Measurements from ENCODE around the gene CD276.

CD276 gene

DNA sequence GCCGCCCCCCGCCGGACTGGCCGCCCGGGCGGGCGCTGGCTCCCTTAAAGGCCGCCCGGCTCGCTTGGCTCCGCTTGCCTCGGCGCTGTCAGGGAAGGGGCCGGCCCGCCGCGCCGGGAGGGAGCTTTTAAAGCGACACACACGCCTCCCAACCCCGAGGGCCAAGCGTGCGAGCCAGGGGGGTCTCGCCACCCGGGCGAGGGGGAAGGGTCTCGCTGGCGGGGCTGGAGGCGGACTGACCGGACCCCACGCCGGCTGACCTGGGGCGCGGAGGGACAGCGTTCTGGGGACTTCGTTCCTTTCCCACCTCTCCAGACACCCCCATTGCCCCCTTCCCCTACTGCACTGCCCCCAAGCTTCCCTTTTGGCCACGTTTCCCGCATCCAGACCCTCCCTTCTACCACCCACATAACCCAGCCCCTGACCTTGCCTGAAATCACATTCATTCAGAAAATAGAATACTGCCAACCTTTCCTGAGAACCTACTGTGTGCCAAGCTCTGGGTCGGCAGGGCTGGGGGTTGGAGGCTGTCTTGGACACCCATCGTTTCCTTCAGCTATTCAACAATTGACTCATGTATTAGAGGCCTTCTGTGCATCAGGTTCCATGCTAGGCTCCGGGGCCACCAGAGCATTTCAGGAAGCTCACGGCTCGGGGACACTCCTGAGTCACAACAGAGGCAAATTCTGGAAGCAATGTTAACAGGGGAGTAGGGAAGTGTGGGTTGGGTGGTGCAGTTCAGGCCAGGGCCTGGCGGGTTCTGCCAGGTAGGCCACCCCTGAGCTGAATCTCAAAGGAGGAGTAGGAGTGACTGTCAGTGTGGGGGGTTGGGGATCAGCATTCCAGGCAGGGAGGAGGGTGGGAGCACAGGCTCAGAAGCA, 69.3 kb downstream of the CD276 start, which contains the start of gene INSYN1:
INSYN1 (minus strand) TSS at position 102 of the 881 bp plus-strand sequence. CDS start 2,221 bp downstream, outside the sequence.
- Histone ChIP-seq H3K9me3 (ENCODE audit: insufficient read depth, low read length) (no peaks in the 10 kb centered on the region), H2AFZ (ENCODE audit: low read depth, low read length) (no peak within 1 kb of the TSS), H3K4me1 (ENCODE audit: low read length) (peaks cover 7% of the 10 kb centered on the region), H3K27me3 (ENCODE audit: low read depth, low read length) (peaks cover 16% of the 10 kb centered on the region), H3K9ac (ENCODE audit: low read length) (no peak within 1 kb of the TSS), H3K27ac (ENCODE audit: low read length) (no peak within 1 kb of the TSS), H3K4me3 (ENCODE audit: low read length) (no peak within 1 kb of the TSS), H4K20me1 (ENCODE audit: insufficient read depth, low read length) (no peaks in the 10 kb centered on the region), H3K79me2 (ENCODE audit: low read length) (no peaks in the 10 kb centered on the region), H3K36me3 (replicated peaks; ENCODE audit: low read depth, low read length) (no peaks in the 10 kb centered on the region), H3K4me2 (ENCODE audit: low read length) (no peak within 1 kb of the TSS)
- TF ChIP-seq, protein P1, sequence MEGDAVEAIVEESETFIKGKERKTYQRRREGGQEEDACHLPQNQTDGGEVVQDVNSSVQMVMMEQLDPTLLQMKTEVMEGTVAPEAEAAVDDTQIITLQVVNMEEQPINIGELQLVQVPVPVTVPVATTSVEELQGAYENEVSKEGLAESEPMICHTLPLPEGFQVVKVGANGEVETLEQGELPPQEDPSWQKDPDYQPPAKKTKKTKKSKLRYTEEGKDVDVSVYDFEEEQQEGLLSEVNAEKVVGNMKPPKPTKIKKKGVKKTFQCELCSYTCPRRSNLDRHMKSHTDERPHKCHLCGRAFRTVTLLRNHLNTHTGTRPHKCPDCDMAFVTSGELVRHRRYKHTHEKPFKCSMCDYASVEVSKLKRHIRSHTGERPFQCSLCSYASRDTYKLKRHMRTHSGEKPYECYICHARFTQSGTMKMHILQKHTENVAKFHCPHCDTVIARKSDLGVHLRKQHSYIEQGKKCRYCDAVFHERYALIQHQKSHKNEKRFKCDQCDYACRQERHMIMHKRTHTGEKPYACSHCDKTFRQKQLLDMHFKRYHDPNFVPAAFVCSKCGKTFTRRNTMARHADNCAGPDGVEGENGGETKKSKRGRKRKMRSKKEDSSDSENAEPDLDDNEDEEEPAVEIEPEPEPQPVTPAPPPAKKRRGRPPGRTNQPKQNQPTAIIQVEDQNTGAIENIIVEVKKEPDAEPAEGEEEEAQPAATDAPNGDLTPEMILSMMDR (IDR thresholded peaks at IDR 0.05; ENCODE audit: low read depth, low read length): no peak
- TF ChIP-seq EZH2phosphoT487 (IDR thresholded peaks at IDR 0.05; ENCODE audit: low read depth): no peak

- H3K9ac ChIP-seq (ENCODE audit: low read length): no peak overlapping the region
- H2AFZ ChIP-seq (ENCODE audit: low read depth, low read length): no peak overlapping the region
- no peak overlapping the region for H3K4me2 ChIP-seq (ENCODE audit: low read length)
- H3K36me3 ChIP-seq (replicated peaks; ENCODE audit: low read depth, low read length): no peaks in the 10 kb centered on the region
- H3K79me2 ChIP-seq (ENCODE audit: low read length): no peaks in the 10 kb centered on the region
- no peak for TF ChIP-seq EZH2phosphoT487 (IDR thresholded peaks at IDR 0.05; ENCODE audit: low read depth)
- TF ChIP-seq, protein P1 (IDR thresholded peaks at IDR 0.05; ENCODE audit: low read depth, low read length): no peak
- H3K9me3 ChIP-seq (ENCODE audit: insufficient read depth, low read length): no peaks in the 10 kb centered on the region
- H3K4me1 ChIP-seq (ENCODE audit: low read length): peaks cover 7% of the 10 kb centered on the region
- H3K27ac ChIP-seq (ENCODE audit: low read length): no peak overlapping the region
- no peak overlapping the region for H3K4me3 ChIP-seq (ENCODE audit: low read length)
- peaks cover 23% of the 10 kb centered on the region for H3K27me3 ChIP-seq (ENCODE audit: low read depth, low read length)
- H4K20me1 ChIP-seq (ENCODE audit: insufficient read depth, low read length): no peaks in the 10 kb centered on the region
These were observed 70.3 kb downstream of the CD276 start for GRCh38 chr15:73754461-73754860.

- Histone ChIP-seq H3K4me3 (ENCODE audit: low read length) (no peak overlapping the region), H3K9ac (ENCODE audit: low read length) (no peak overlapping the region), H3K4me1 (ENCODE audit: low read length) (peaks cover 7% of the 10 kb centered on the region), H4K20me1 (ENCODE audit: insufficient read depth, low read length) (no peaks in the 10 kb centered on the region), H3K9me3 (ENCODE audit: insufficient read depth, low read length) (no peaks in the 10 kb centered on the region), H3K27ac (ENCODE audit: low read length) (no peak overlapping the region), H3K4me2 (ENCODE audit: low read length) (no peak overlapping the region), H3K79me2 (ENCODE audit: low read length) (no peaks in the 10 kb centered on the region), H2AFZ (ENCODE audit: low read depth, low read length) (no peak overlapping the region), H3K36me3 (replicated peaks; ENCODE audit: low read depth, low read length) (no peaks in the 10 kb centered on the region), H3K27me3 (ENCODE audit: low read depth, low read length) (peaks cover 33% of the 10 kb centered on the region)
- TF ChIP-seq, protein P1 (IDR thresholded peaks at IDR 0.05; ENCODE audit: low read depth, low read length): no peak
- no peak for TF ChIP-seq EZH2phosphoT487 (IDR thresholded peaks at IDR 0.05; ENCODE audit: low read depth)
These were observed 71.3 kb downstream of the CD276 start for GRCh38 chr15:73755481-73755880.

- H3K4me1 ChIP-seq (ENCODE audit: low read length): peaks cover 7% of the 10 kb centered on the region
- H2AFZ ChIP-seq (ENCODE audit: low read depth, low read length): no peak overlapping the region
- H3K36me3 ChIP-seq (replicated peaks; ENCODE audit: low read depth, low read length): no peaks in the 10 kb centered on the region
- H3K79me2 ChIP-seq (ENCODE audit: low read length): no peaks in the 10 kb centered on the region
- no peak overlapping the region for H3K27ac ChIP-seq (ENCODE audit: low read length)
- TF ChIP-seq EZH2phosphoT487 (IDR thresholded peaks at IDR 0.05; ENCODE audit: low read depth): no peak
- TF ChIP-seq, protein P1 (IDR thresholded peaks at IDR 0.05; ENCODE audit: low read depth, low read length): no peak
- H3K4me3 ChIP-seq (ENCODE audit: low read length): no peak overlapping the region
- H3K4me2 ChIP-seq (ENCODE audit: low read length): no peak overlapping the region
- no peaks in the 10 kb centered on the region for H4K20me1 ChIP-seq (ENCODE audit: insufficient read depth, low read length)
- peaks cover 38% of the 10 kb centered on the region for H3K27me3 ChIP-seq (ENCODE audit: low read depth, low read length)
- H3K9ac ChIP-seq (ENCODE audit: low read length): no peak overlapping the region
- no peaks in the 10 kb centered on the region for H3K9me3 ChIP-seq (ENCODE audit: insufficient read depth, low read length)
These were observed 71.8 kb downstream of the CD276 start for GRCh38 chr15:73755946-73756345.
